Hematopoietic multipotent progenitor cell treated with erythropoietin and hydrocortisone succinate and interleukin-3 and kit ligand, for 4 days (in vitro differentiated cells): ENCODE data around the gene CLSTN1.
A peak's percentile ranks its signal among the peaks of the same experiment; 100 is the strongest.
"Not testable (repeated sequence)": the region's sequence is repeated elsewhere in the genome, so short reads cannot be mapped to it uniquely, and the experiment has no call there.

Experiments
- DNase-seq: peaks from one replicate; pipeline ENCODE4 v3.0.0-alpha.2; 2015

CLSTN1 gene

GRCh38 chr1:9760824-9761223 is 62.9 kb downstream of the CLSTN1 start:
- DNase-seq: no peak

GRCh38 chr1:9759939-9760338 is 63.8 kb downstream of the CLSTN1 start:
- DNase-seq: no peak

DNA sequence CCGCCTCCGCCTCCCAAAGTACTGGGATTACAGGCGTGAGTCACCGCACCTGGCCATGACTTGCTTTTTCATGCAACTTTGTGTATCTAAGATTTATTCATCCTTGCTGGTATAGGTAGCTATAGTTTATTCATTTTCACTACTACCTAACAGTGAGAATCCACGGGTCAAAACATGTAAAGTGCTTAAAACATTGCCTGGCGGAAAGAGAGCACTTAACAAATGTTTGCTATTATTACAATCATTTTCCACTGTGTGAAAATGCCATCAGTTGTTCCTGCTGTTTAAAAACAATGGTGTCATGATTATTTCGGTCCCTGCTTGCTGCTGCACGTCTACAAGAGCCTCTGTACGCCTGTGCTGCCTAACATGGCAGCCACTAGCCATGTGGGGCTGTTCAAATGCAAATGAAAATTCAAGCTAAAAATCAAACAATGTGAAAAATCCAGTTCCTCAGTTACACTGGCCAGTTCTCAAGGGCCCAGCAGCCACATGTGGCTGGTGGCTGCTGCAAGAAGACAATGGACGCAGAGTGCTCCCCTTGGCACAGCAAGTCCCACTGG is 65.1 kb downstream of the CLSTN1 start:
- DNase-seq: no peak

GRCh38 chr1:9755441-9755995 is 68.2 kb downstream of the CLSTN1 start:
- no peak for DNase-seq

DNA sequence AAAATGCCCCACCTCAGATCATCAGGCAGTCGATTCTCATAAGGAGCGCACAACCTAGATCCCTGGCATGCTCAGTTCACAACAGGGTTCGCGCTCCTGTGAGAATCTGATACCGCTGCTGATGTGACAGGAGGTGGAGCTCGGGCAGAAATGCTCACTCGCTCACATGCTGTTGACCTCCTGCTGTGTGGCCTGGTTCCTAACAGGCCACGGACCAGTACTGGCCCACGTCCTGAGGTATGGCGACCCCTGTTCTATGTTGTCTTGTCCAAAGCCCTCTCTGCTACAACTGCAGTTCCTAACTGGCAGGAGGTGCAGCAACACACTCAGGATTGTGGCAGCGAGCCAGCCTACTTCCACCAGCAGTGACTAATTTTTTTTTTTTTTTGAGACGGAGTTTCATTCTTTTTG is 70.6 kb downstream of the CLSTN1 start:
- DNase-seq: no peak

DNA sequence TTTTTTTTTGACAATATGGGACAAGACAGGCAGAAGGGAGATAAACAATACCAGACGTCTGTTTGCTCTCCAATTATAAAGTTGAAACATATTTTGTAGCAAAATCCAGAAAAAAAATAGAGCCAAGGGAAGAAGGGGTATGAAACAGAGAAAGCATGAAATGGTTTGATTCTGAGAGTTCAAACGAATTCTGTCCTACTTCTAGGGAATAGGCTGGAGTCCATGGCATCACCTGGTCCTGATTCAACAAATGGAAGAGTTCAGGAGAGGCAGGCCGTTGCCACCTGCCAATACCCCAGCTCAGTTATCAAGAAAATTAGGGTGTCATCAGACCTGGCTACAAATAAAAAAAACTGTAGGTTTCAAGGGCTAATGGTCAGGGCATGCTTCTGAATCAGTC is 71.8 kb downstream of the CLSTN1 start:
- no peak for DNase-seq

- DNase-seq: no peak
These were observed 74.4 kb downstream of the CLSTN1 start for GRCh38 chr1:9749361-9749760.

DNA sequence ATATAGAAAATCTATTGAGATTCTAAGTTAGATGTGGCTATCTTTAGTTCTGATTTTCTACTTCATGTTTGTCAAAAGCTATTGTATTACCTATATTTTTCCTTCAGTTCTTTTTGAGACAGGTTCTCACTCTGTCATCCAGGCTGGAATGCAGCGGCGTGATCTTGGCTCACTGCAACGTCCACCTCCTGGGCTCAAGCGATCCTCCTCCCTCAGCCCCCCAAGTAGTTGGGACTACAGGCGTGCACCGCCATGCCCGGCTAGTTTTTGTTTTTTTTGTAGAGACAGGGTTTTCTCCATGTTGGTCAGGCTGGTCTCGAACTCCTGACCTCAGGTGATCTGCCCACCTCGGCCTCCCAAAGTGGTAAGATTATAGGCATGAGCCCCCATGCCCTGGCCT is 75.4 kb downstream of the CLSTN1 start:
- DNase-seq: not testable (repeated sequence)

GRCh38 chr1:9746651-9747050 is 77.1 kb downstream of the CLSTN1 start:
- DNase-seq: no peak

DNA sequence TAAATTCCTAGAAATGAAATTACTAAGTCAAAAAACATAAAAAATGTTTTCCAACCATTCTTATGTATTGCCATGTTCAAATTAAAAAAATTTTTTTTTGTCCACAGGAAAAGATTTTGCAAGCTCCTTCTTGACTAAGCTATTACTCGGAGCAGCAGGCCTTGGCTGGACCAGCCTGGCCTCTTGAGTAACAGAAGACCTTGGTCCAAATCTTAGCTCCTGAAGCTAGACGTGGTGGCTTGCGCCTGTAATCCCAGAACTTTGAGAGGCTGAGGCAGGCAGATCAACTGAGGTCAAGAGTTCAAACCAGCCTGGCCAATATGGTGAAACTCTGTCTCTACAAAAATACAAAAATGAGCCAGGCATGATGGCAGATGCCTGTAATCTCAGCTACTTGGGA is 77.6 kb downstream of the CLSTN1 start:
- DNase-seq: no peak

DNA sequence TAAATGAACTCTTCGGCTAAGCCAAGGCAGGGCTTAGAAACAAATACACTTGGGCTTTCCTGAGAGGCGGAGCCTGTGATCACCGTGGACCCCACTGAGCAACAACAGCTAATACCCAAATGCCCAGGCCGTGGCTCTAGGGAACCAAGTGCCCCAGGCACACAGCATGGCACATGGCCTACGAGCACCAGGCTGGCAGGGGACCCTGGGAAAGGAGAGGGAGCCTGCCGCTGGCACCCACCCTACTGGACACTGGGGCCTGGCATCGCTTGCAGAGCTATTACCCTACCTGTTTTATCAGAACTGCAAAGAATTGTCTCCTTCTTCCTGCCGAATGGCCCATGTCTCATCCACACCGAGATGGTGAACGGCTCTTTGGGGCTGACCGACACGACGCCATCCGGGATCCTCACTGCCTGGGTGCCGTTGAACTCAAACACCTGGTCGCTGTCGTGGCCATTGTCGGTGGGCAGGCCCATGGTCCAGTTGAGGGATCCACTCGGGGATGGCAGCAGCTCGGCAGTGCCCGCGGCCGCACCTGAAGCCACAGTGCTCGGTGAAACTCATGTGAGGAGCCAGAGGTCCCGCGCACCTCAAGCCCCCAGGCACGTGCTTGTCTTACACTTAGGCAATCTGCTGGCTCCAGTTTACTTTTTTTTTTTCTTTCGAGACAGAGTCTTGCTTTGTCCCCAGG is 79.5 kb downstream of the CLSTN1 start:
- no peak for DNase-seq

GRCh38 chr1:9737671-9738070 is 86.1 kb downstream of the CLSTN1 start:
- DNase-seq: no peak

DNA sequence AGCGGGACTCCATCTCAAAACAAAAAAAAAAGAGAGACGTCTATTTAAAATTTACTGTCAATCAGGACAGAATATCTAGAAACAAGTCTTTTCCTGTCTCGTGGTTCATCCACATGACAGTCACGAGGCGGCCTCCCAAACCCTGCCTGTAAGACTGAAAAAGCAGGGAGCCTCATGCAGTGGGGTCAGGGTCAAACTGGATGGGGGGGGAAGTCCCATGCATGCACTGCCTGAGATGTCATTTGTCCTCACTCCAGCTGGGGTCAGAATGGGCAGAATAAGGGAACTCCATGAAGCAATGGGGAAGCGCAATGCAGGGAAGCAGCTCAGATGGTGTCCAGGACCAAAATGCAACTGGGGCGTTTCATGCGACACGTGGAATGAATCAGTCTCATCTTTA is 86.7 kb downstream of the CLSTN1 start:
- DNase-seq: peak; percentile 30

DNA sequence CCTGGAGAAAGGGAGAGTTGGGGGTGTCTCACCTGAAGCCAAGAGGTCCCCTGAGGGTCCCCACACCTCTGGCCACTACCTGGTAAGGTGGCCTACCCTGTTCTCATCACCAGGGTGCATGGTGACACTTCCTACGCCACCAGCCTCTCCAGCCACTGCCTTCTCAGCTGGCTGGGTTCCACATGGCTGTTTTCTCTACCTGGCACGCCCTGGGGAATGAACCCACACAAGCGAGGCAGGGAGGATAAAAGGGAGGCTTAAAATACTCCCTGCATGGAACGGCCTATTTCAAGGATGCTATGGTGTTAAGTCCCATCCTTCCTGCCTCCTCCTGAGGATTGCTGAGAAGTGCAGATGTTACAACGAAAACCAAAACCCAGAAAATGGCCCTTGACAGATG is 87.5 kb downstream of the CLSTN1 start:
- DNase-seq: no peak

DNA sequence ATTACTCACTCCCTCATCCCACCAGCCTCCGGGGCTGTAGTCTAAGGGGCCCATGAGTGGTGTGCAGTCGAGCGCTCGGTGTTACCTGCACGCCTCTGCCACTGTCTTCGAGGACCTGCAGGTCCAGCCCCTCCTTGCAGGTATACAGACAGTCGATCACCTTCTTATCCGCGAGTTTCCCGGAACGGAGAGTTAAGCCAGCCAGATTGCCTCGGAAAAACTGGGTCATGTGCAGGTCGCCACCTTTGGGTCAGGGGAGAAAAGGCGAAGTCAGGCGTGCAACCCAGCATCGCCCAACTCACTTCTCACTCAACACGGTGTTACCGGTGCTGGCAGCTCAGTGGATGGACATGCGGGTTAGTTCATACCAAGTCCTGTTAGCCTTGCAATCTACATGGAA is 88.0 kb downstream of the CLSTN1 start:
- no peak for DNase-seq

DNA sequence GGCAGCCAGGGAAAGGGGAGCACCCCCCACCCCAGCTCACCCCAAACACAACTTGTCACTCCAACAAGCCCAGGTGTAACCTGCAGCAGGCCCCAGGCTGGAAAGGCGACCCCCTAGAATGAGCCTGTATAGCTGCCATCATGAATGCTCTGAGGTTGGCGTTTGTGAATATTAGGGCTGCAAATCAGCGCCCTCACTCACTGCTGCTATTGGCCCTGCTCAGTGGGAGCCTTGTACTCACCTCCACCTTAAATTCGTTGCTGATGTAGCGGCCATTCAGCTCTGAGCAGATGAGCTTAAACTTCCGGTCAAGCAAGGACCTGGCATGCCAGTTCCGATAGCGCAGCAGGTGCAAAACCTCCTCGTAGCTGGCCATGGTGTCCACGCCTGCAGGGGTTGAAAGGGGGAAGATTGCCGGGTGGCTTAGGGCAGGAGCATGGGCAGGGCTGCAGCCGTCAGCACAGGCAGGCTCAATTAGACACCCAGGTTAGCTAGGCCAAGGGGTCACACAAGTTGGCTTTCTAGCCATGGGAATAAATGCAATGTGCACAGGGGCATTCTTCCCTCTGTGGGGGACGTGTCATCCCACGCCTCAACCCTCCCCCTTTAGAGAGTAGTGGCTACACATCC is 90.5 kb downstream of the CLSTN1 start:
- DNase-seq: no peak

DNA sequence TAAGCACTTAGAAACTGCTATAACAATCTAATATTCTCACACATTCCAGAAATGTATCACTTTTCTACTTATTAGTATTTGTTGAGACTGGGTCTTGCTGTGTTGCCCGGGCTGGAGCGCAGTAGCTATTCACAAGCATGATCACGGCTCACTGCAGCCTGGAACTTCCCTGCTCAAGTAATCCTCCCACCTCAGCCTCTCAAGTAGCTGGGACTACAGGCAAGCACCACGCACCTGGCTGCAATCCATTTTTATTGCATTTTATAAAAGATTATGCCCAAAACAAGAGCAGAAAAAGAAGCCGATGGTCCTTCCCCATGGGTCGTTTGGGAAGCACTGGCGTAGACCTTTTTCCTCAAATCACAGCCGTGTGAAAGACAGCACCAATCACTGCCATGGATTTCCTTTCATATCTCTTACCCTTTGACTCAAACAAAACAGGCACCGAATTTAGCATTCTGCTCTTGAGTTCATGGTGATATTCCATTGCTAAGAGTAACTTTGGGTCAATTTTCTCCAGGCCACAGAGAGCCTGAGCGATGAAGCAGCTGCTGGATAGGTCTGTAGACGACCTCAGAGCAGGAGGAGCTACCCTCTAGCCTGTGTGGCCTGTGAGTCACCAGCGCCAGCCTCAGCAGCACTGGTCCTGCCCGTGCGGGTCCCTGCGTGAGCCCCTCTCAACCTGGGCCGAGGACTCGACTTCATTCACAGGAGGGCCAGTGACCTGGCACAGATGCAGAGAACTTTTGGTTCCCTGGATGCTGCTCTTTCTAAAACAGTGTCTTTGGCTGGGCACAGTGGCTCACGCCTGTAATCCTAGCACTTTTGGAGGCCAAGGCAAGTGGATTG is 91.4 kb downstream of the CLSTN1 start:
- no peak for DNase-seq

- DNase-seq: no peak
These were observed 92.2 kb downstream of the CLSTN1 start for GRCh38 chr1:9731561-9731960.

DNA sequence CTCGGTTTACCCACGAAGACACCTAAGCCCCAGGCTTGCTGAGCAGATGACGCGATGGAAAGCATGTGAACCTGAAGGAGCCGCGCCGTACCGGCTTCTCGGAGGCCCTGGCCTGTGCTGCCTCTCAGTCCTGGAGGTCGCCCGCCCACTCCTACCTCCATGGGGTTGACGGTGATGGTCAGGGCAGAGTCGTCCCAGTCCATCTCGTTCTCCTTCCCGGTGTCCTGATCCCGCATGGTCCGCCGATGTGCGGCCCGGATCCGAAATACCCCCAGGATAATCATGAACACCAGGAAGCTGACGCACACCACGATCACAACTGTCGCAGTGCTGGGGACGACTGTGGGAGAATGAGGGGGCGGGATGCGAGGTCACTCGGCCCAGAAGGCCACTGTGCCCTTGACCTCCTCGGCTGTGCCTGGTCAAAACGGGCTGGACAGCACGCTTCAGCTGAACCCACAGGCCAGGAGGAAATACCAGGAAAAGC is 92.7 kb downstream of the CLSTN1 start:
- no peak for DNase-seq

- no peak for DNase-seq
These were observed 93.5 kb downstream of the CLSTN1 start for GRCh38 chr1:9730096-9730901.

DNA sequence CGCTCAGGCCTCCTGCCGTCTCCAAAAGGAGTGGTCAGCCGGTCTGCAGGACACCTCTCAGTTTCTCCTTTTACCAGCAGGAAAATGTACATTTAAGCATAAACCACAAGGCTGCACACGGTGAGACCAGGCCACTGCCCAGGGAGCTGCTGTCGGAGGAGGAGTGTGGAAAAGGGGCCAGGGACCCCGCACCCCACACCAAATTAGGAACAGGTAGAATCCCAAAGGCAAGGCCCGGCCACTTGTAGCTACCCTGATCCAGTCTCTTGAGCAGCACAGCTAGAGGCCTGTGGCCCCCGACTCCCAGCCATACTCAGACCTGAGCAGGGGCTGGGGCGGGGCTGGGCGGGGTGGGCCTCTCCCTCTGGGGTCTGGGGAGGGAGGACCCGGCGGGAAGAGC is 94.2 kb downstream of the CLSTN1 start:
- no peak for DNase-seq
